DOHH2 (cell line): ENCODE results near the gene NDUFAF3.

Source experiments
- H3F3A ChIP-seq: fragments of 200-600 bp; sonication (generic), shearing (Covaris generic); 2 replicates; pipeline ENCODE4 v1.6.0; 2016; ENCODE audit warnings: antibody characterized with exemption, mild to moderate bottlenecking; ENCODE audit not compliant: control insufficient read depth, insufficient read depth
- H3K27ac ChIP-seq: fragments of 200-600 bp; sonication (generic); 2 replicates; pipeline ENCODE4 v1.5.1; 2014; ENCODE audit warnings: low read depth, mild to moderate bottlenecking, low read length, moderate library complexity
- H3K27me3 ChIP-seq: fragments of 200-600 bp; sonication (generic); 2 replicates; pipeline ENCODE4 v1.6.1; 2014; ENCODE audit warnings: mild to moderate bottlenecking, low read length, mixed read lengths; ENCODE audit not compliant: control insufficient read depth
- H3K36me3 ChIP-seq: fragments of 200-600 bp; sonication (generic); 2 replicates; pipeline ENCODE4 v1.6.1; 2014; ENCODE audit warnings: mild to moderate bottlenecking, low read length, moderate library complexity, mixed read lengths; ENCODE audit not compliant: control insufficient read depth
- H3K4me1 ChIP-seq: fragments of 200-600 bp; sonication (generic); 2 replicates; pipeline ENCODE4 v1.6.1; 2014; ENCODE audit warnings: mild to moderate bottlenecking, low read length, mixed read lengths; ENCODE audit not compliant: control insufficient read depth
- H3K4me2 ChIP-seq: fragments of 200-600 bp; sonication (generic); 2 replicates; pipeline ENCODE4 v1.6.0; 2014; ENCODE audit warnings: mild to moderate bottlenecking, low read length, moderate library complexity
- H3K4me3 ChIP-seq: fragments of 200-600 bp; sonication (generic); 2 replicates; pipeline ENCODE4 v1.5.1; 2014; ENCODE audit warnings: mild to moderate bottlenecking, low read length, mixed read lengths
- H3K79me2 ChIP-seq: fragments of 200-600 bp; sonication (generic); 2 replicates; pipeline ENCODE4 v1.6.1; 2014; ENCODE audit warnings: mild to moderate bottlenecking, low read length, mixed read lengths; ENCODE audit not compliant: control insufficient read depth
- H3K9me2 ChIP-seq: fragments of 200-600 bp; sonication (generic); replicated peaks from 2 replicates; pipeline ENCODE4 v1.6.1; 2014; ENCODE audit warnings: mild to moderate bottlenecking, low read length, mixed read lengths; ENCODE audit not compliant: control insufficient read depth
- H3K9me3 ChIP-seq: fragments of 200-600 bp; sonication (generic); 2 replicates; pipeline ENCODE4 v1.6.1; 2014; ENCODE audit warnings: antibody characterized with exemption, low read length, mixed read lengths; ENCODE audit not compliant: control insufficient read depth, insufficient read depth
- H4K20me1 ChIP-seq: fragments of 200-600 bp; sonication (generic); 2 replicates; pipeline ENCODE4 v1.6.0; 2014; ENCODE audit warnings: low read depth, mild to moderate bottlenecking, antibody characterized with exemption, low read length, moderate library complexity; ENCODE audit not compliant: control insufficient read depth, insufficient read depth
- EZH2phosphoT487 ChIP-seq: fragments of 200-600 bp; sonication (generic); IDR thresholded peaks from 2 replicates; pipeline ENCODE4 v1.6.1; 2017; ENCODE audit warnings: borderline replicate concordance, mild to moderate bottlenecking, antibody characterized with exemption, low read length, moderate library complexity, mixed read lengths
- TF ChIP-seq, protein P1 (sequence below): fragments of 200-600 bp; sonication (generic); IDR thresholded peaks from one replicate; pipeline ENCODE4 v1.5.1; 2014; ENCODE audit warnings: antibody characterized with exemption, mild to moderate bottlenecking, low read depth, low read length; ENCODE audit not compliant: poor library complexity, severe bottlenecking

The NDUFAF3 gene

DNA sequence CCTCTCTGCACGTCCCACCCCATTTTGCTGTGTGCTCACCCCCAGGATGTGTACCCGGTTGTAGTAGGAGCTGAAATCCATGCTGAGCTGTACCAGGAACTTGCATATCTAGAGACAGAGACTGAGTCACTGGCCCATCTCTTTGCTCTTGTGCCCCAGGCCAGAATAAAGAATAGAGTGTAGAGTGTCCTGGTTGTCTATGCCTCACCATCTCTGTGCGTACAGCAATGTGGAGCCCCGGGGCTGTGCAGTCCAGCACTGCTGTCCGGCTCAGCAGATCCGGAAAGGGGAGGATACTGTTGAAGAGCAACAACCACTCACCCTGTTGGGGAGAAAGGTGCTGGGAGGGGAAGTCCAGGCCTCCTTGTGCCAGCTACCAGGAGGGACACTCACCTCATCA, 6.2 kb upstream of the NDUFAF3 start:
- no peak overlapping the region for H3K4me2 ChIP-seq

DNA sequence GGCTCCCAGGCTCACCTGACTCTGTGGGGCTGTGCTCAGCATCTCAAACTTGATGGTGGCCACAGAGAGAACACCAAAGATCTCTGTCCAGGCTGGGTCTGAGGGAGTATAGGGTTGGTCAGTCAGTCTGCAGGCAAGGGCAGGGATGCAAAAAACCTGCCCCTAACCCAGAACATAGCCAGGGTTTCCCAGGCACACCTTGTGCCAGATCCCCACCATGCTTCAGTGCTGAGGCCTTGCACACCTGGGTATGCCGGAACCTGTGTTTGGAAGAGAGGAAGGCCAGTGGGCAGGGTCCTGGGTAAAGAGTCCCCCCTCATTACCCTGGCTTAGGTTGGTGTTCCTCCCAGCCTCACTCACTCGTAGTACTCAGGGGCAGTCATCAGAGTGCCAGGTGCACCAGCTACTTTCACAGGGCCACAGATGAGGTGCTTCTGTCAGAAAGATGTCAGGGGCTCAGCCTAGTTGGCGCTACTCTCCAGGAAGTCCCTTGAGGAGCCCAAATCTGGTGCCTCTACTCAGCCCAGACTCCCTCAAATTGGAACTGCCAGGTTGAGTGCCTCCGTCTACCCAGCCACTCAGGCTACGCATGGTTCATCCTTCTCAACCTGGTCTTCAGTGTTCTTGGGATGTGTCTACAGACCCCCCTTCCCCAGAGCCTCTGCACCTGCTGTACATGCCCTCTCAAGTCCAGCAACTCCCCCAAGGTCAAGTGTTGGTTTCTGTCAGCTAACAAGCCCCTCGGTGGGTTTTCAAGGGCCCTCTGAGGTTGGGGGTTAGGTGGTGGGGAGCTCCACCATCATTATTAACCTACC, 5.3 kb upstream of the NDUFAF3 start:
- peaks cover 25% of the 10 kb centered on the region for H3K4me1 ChIP-seq
- H4K20me1 ChIP-seq = peaks cover 9% of the 10 kb centered on the region; the same call in 1 of the 2 replicates
- H3K9me2 ChIP-seq = no peaks in the 10 kb centered on the region
- peaks cover 16% of the 10 kb centered on the region for H3F3A ChIP-seq
- H3K79me2 ChIP-seq = peaks cover 46% of the 10 kb centered on the region
- no peak overlapping the region for H3K27ac ChIP-seq
- H3K36me3 ChIP-seq = peaks cover 69% of the 10 kb centered on the region
- TF ChIP-seq EZH2phosphoT487 = no peak
- TF ChIP-seq, protein P1, sequence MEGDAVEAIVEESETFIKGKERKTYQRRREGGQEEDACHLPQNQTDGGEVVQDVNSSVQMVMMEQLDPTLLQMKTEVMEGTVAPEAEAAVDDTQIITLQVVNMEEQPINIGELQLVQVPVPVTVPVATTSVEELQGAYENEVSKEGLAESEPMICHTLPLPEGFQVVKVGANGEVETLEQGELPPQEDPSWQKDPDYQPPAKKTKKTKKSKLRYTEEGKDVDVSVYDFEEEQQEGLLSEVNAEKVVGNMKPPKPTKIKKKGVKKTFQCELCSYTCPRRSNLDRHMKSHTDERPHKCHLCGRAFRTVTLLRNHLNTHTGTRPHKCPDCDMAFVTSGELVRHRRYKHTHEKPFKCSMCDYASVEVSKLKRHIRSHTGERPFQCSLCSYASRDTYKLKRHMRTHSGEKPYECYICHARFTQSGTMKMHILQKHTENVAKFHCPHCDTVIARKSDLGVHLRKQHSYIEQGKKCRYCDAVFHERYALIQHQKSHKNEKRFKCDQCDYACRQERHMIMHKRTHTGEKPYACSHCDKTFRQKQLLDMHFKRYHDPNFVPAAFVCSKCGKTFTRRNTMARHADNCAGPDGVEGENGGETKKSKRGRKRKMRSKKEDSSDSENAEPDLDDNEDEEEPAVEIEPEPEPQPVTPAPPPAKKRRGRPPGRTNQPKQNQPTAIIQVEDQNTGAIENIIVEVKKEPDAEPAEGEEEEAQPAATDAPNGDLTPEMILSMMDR = no peak
- H3K9me3 ChIP-seq = no peaks in the 10 kb centered on the region
- no peaks in the 10 kb centered on the region for H3K27me3 ChIP-seq
- H3K4me2 ChIP-seq = peak overlapping the region; percentile 94; the same call in 1 of the 2 replicates
- no peak overlapping the region for H3K4me3 ChIP-seq

More for the DNA sequence above, 6.2 kb upstream of the NDUFAF3 start:
- Histone ChIP-seq H3K9me3 (no peaks in the 10 kb centered on the region), H3K27ac (no peak overlapping the region), H3F3A (peaks cover 16% of the 10 kb centered on the region), H3K36me3 (peaks cover 68% of the 10 kb centered on the region), H4K20me1 (peaks cover 9% of the 10 kb centered on the region; the same call in 1 of the 2 replicates), H3K9me2 (no peaks in the 10 kb centered on the region), H3K4me3 (no peak overlapping the region), H3K4me1 (peaks cover 25% of the 10 kb centered on the region), H3K79me2 (peaks cover 50% of the 10 kb centered on the region), H3K27me3 (no peaks in the 10 kb centered on the region)
- no peak for TF ChIP-seq EZH2phosphoT487
- TF ChIP-seq, protein P1 = no peak

- H3K27ac ChIP-seq = peak overlapping the region; percentile 92; the same call in 1 of the 2 replicates
- H3K9me3 ChIP-seq = no peaks in the 10 kb centered on the region
- H3K36me3 ChIP-seq = peaks cover 65% of the 10 kb centered on the region
- H3K4me2 ChIP-seq = peak overlapping the region; percentile 94
- H3K79me2 ChIP-seq = peaks cover 43% of the 10 kb centered on the region
- peak overlapping the region; percentile 92 for H3K4me3 ChIP-seq
- H3K27me3 ChIP-seq = no peaks in the 10 kb centered on the region
- H3F3A ChIP-seq = peaks cover 16% of the 10 kb centered on the region
- no peaks in the 10 kb centered on the region for H3K9me2 ChIP-seq
- H4K20me1 ChIP-seq = peaks cover 9% of the 10 kb centered on the region; the same call in 1 of the 2 replicates
- TF ChIP-seq, protein P1 = no peak
- TF ChIP-seq EZH2phosphoT487 = no peak
- peaks cover 25% of the 10 kb centered on the region for H3K4me1 ChIP-seq
These were observed 4.5 kb upstream of the NDUFAF3 start for GRCh38 chr3:49017229-49017970.
